Ramos (cell line): ENCODE data around the gene TLE3.
"Not testable (repeated sequence)": the region's sequence is repeated elsewhere in the genome, so short reads cannot be mapped to it uniquely, and the experiment has no call there.

ENCODE experiments used
- in situ Hi-C: fragments of 300-500 bp; cut with MboI; formaldehyde crosslinking; loops from one replicate; pipeline ENCODE4 v1.14.3; 2022; ENCODE audit warnings: low sequenced_read_pairs; ENCODE audit not compliant: unreplicated experiment

TLE3 gene

DNA sequence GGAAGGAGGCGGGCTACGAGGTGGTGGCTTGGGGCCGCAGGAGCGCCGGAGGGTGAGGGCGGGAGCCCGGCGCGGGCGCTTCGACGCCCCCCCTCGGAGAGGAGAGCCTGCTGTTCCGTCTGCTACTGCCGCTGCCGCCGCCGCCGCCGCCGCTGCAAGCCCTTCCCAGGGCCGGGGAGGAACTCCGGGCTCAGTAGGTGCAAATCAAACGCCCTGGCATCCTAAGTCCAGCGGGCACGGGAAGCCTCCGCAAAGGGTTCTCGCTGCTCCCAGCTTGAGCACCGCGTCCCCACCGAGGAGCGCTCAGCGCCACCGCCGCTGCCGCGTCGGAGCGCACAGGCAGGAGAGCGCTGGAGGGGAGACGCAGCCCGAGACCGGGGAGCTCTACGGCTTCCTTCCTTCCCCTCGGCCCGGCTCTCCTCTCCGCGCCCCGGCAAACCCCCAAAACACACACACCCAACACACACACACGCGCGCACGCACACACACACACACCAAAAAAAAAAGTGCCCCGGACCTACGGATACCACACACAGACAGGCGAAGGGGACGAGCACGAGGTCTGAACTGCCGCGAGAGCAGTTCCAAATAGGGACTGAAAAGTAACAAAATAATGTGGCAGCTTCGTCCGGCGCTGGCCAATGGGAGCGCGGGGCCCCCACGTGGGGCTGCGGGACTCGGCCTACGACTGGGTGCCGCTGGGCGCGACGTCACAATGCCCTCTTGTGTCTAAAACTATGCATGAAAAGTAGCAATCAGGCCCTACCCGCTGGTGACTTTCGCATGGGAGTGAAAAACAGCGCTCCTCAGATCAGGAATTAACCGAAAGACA, at the start of gene TLE3:
TSS of gene TLE3 (minus strand) at position 597 of the 832 bp plus-strand sequence. CDS start 1,119 bp downstream, outside the sequence.
- in situ Hi-C loops = no loop called here

- in situ Hi-C loops = no loop called here
These were observed 49.6 kb upstream of the TLE3 start for GRCh38 chr15:70147178-70147760.

DNA sequence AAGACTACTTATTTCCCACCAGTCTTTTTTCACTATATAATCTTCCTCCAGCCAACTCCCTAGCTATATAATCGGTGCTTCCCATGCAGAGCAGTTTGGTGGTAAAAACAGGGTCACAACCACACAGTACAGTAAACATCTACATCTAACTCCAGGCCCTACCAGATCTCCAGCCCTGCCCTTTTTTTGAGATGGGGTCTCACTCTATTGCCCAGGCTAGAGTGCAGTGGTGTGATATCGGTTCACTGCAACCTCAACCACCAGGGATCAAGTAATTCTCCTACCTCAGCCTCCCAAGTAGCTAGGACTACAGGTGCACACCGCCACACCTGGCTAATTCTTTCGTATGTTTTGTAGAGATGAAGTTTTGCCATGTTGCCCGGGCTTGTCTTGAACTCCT, 49.1 kb upstream of the TLE3 start:
- in situ Hi-C loops = no loop called here

DNA sequence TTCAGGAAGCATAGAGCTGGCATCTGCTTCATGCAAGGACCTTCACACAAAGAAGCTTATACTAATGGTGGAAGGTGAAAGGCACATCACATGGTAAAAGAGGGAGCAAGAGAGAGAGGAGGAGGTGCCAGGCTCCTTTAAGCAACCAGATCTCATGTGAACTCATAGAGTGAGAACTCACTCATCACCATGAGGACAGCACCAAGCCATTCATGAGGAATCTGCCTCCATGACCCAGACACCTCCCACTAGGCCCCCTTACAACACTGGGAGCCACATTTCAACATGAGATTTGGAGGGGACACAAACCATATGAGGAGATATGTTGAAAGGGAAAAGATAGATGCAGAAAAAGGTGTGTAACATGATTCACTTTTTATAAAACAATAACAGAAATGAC, 48.4 kb upstream of the TLE3 start:
- in situ Hi-C loops = no loop called here

DNA sequence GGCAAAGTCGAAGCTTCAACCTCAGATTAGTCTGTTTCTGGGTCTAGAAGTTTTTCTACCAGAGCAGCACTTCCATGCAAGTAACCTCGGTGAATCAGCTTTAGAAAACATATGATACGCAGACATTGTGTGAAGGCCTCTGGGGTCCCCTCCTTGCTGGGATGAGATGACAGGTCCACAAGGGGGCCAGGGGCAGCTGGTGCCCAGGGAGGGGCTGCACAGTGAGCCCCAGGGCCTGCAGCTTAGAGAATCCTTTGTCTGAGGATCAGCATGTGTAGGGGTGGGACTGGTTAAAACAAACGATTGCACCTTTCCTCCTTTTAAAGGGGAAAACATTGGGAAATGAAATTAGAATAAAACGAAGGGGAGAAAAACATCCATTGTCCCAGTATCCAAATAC, 47.5 kb upstream of the TLE3 start:
- in situ Hi-C loops = no loop called here

- in situ Hi-C loops = no loop called here
These were observed 44.8 kb upstream of the TLE3 start for GRCh38 chr15:70142322-70143191.

- in situ Hi-C loops = no loop called here
These were observed 44.3 kb upstream of the TLE3 start for GRCh38 chr15:70142072-70142321.

DNA sequence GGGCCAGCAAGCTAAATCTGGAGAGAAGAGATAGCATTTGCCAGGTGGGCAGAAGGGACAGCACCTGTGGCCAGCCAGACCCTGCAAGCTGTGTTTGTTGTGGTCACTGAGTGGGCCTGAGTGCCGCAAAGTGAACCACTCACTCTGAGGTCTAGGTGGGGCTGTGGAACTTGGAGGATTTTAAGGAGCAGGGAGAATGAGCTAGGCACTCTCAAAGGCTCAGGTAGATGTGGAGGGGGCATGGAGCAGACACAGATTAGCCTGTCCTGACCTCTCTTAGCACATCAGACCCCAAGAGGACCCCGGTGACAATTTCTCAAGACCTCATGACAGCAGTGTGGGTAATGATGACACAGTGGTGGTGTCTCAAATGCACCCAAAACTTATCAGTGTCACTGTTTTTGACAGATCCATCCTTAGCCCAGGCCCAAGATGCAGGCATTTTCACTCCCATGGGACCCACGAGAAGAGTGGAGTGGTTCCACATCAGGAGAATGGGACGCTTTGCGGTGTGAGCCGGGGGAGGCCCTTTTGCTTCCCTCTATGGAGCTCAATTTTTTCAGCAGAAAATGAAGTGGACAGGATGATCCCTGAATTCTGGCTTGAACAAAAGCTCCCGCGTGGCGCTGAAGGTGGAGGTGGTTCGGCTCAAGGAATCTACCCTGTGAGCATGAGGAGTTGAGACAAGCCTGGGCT, 43.8 kb upstream of the TLE3 start:
- in situ Hi-C loops = no loop called here

- in situ Hi-C loops = no loop called here
These were observed 43.0 kb upstream of the TLE3 start for GRCh38 chr15:70140543-70141375.

DNA sequence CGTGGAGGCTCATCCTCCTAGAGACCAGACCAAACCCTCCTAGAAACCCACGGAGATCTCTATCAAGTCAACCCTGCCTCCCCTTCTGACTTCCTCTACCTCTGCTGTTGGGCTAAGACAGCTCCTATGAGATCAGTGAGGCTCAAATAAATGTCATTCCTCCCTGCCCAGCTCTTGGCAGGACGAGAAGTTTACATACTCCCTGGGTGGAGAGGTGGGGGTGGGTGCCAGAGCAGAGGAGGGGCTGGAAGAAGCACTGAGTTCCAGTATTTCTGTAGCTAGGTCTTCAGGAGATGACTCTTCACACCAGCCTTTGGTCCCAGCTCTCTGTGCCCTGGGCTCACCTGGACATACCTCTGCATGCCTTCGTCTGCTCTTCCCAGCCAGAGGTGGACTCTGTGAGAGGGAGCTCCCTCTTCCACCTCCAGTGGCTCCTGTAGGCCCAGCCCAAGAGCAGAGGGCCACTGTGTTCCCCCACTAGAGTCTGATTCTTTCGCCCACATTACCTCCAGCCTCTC, 42.4 kb upstream of the TLE3 start:
- in situ Hi-C loops = no loop called here

- in situ Hi-C loops = no loop called here
These were observed 40.2 kb upstream of the TLE3 start for GRCh38 chr15:70137967-70138366.

DNA sequence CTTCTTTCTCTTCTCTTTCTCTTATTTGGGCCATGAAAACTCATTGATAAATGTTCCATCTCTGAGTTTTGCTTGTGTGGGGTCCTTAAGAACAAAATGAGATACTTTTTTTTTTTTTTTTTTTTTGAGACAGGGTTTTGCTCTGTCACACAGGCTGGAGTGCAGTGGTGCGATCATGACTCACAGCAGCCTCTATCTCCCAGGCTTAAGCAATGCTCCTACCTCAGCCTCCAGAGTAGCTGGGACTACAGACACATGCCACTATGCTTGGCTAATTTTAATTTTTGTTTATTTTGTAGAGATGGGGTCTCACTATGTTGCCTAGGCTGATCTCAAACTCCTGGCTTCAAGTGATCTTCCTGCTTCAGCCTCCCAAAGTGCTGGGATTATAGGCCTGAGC, 39.3 kb upstream of the TLE3 start:
- in situ Hi-C loops = not testable (repeated sequence)

GRCh38 chr15:70133781-70134421, 36.2 kb upstream of the TLE3 start:
- in situ Hi-C loops = no loop called here

DNA sequence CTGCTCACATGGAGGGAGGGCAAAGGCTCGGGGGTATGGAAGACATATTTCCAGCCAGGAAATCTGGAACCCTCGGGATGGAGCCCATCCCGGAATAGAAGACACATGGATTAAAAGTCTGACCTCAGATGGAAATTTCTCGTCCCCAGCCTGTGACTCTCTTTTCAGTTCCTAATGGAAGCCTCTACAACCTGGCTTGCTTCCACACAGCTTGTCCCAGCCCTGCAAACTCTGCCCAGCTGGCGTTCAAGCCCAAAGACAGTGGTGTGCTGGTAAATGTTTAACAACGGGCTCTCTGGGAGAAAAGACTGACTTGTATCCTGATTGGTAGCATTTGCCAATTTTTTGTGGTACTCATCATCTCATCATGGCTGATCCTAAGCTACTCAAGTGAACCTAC, 35.6 kb upstream of the TLE3 start:
- in situ Hi-C loops = no loop called here

DNA sequence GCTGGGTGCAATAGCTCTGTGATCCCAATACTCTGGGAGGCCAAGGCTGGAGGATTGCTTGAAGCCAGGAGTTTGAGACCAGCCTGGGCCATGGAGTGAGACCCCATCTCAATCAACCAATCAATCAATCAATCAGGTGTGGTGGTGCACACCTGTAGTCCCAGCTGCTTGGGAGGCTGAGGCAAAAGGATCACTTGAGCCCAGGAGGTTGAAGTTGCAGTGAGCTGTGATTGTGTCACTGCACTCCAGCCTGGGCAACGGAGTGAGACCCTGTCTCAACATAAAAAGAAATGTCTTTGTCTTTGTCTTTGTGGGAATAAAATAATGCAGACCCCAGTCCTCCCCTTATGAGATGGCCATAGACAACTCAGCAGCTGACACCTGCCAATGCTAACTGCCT, 34.9 kb upstream of the TLE3 start:
- in situ Hi-C loops = no loop called here

- in situ Hi-C loops = no loop called here
These were observed 34.4 kb upstream of the TLE3 start for GRCh38 chr15:70132139-70132538.

DNA sequence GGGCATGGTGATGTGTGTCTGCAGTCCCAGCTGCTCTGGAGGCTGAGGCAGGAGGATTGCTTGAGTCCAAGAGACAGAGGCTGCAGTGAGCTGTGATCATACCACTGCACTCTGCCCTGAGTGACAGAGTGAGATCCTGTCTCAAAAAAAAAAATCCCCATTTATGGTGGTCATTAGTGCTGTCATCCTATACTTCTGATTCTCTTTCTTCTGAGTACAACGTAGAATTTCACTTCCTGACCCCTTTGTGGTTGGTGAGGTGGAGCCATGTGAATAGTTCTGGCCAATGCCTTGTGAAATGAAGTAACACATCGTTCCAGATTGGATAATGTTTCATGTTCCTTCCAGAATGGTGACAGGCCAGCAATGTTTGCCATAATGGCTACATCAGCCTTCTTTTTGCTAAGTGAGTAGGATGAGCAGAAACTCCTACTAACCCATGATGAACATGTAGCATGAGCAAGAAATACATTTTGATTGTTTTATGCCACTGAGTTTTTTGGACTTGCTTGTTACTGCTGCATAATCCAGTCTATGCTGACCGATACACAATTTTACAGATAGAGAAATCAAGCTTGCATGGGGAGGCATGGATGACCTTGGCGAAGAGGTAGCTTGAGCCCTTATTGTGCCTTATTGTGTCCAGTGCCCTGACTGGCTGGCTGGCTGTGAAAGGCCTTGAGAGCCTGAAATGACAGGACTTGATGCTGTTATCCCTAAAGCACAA, 30.9 kb upstream of the TLE3 start:
- in situ Hi-C loops = no loop called here

DNA sequence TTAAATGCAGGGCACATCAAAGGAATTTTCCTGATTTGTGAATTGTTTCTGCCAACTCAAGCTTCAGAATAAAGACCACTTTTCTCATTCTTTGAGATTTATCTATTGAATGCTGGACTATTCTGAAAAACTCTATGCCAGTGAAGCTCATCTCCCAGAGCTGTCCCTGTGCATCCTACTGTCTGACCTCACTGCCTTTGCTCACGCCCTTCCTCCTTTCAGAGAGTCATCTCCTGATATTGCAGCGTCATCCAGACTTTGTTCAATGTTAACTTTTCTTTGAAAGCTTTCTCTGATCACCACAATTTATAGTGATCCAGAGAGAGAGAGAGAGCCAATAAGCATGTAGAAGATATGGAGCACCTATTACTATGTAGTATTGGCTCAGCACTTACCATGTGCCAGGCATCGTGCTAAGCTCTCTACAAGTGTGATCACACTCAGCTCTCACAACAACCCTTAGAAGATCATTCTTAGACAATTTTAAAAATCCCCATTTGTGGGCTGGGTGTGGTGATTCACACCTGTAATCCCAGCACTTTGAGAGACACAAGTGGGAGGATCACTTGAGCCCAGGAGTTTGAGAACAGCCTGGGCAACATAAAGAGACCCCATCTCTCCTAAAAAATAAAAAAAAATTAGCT, 30.2 kb upstream of the TLE3 start:
- in situ Hi-C loops = no loop called here
